Stimulated activated CD8-positive, alpha-beta memory T cell treated with anti-CD3 and anti-CD28 coated beads, Interleukin-4, amount 100 ng/mL, for 1 hour (primary cell): ENCODE results near the gene EXTL2.
"Not testable (repeated sequence)": the region's sequence is repeated elsewhere in the genome, so short reads cannot be mapped to it uniquely, and the experiment has no call there.

Experiments
- DNase-seq, 2 donors: peaks; one replicate each; pipeline ENCODE4 v3.0.0-alpha.2; 2020; ENCODE audit warnings: low read depth in 2 of 2, low spot score in 1 of 2

EXTL2 gene

DNA sequence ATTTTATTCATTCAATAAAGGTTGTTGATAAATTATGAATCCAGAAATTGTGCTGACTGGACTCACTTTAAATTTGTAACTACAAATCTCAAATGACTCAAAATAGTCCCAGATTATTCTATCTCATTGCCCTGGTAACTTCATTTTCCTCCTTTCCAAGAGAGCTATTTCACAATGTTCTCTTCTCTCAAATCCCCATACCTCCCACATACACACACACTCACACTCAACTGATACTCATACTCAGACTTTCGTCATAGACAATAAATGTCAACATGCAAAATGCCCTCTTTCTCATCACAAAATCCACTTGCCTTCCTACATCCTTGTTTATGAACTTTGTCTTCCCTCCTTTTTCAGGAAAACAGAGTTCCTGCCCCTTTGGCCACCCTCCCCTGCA, 33.3 kb downstream of the EXTL2 start:
- no peak for DNase-seq

DNA sequence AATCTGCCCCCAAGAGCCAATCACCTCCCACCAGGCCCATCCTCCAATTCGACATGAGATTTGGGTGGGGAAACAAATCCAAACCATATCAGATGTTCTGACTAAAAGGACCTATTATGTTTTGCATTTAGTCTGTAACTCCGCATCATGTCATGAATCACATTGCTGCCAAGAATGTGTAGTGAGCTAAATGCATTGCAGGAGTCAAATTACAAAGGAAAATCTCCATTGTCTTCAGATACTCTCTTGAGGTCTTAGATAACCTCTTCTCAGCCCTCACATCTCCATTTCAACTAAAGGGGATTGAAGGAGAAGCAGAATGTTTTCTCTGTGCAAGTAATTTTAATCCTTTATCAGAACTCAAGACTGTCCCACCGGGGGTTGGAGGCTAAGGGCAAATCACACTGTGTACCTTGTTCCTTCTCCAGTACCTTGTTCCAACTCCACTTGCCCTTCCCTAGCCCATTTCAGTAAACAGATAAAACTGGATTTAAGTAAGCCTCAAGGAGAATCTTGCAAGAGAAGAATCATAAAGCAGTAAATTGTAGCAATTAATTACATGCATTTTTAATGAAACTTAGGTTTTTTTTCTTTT, 34.1 kb downstream of the EXTL2 start:
- DNase-seq: no peak

DNA sequence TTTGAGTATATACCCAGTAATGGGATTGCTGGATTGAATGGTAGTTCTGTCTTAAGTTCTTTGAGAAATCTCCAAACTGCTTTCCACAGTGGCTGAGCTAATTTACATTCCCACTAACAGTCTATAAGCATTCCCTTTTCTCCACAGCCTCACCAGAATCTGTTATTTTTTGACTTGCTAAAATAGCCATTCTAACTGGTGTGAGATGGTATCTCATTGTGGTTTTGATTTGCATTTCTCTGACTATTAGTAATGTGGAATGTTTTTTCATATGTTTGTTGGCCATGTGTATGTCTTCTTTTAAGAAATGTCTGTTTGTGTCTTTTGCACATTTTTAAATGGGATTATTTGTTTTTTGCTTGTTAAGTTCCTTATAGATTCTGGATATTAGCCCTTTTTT, 39.5 kb downstream of the EXTL2 start:
- DNase-seq: not testable (repeated sequence)

DNA sequence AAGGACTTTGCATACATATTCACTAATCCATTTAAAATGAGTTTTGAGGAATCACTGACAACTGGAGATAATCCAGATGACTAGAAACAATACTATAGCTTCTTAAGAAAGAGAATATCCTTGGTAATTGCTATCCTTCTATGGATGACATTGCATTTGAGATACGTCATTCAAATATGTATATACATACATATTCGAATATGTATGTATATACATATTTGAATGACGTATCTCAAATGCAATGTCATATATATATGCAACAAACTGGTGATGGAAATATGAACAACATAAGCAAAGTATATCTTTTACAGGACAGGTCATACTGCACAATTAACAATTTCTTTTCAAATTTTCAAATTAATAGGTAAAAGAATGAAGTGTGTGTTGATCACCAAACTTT, 41.7 kb downstream of the EXTL2 start:
- DNase-seq: no peak

DNA sequence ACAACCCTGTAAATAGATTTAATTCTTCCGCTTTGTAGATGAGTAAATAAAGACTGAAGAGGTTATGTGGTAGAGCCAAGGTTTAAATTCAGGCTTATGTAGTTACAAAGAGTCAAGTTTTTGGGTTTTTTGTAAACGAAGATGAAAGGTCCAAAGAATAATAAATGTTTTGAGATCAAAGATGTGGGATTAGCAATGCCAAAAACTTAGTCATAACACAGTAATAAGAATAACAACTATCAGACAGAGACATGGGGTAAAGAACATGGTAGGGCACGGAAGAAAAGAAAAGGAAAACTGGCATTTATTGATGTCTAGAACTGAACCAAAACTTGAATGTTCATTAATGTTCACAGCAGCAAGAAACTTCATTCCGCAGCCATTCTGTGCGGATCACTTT, 42.9 kb downstream of the EXTL2 start:
- no peak for DNase-seq

DNA sequence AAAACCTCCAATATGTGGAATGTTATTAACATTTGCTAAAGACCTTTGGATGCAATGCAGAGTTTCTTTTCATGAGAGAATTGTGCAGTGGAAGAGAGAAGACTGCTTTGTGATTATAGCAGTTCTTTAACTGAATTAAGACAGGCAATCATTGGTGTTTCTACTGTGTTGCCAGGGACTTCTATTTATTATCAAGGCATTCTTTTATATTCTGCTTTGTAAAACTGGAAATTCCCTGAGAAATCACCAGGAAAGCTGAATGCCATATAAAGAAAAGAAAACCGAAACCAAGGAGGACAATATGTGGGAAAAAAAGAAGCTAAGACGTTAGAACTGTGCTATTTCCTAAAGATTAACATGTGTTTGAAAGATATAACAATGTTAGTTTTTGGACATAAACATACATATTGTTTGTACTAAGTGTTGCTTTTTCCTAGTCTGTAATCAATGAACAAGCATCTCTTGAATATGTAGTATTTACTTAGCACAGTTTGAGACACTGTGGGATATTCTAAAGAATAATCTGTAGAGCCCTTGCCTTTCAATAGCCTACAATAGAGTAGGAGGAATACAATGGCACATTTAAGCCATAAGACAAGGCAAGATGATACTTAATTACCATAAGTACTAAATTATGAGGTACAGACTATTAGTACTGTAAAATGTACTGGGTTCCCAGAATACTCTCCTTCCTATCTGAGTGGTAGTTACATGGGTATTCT, 47.1 kb downstream of the EXTL2 start:
- no peak for DNase-seq

DNA sequence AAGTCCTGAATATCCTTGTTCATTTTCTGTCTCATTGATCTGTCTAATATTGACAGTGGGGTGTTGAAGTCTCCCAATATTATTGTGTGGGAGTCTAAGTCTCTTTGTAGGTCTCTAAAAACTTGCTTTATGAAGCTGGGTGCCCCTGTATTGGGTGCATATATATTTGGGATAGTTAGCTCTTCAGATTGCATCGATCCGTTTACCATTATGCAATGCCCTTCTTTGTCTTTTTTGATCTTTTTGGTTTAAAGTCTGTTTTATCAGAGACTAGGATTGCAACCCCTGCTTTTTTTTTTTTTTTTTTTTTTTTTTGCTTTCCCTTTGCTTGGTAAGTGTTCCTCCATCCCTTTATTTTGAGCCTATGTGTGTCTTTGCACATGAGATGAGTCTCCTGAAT, 51.5 kb downstream of the EXTL2 start:
- DNase-seq: not testable (repeated sequence)

DNA sequence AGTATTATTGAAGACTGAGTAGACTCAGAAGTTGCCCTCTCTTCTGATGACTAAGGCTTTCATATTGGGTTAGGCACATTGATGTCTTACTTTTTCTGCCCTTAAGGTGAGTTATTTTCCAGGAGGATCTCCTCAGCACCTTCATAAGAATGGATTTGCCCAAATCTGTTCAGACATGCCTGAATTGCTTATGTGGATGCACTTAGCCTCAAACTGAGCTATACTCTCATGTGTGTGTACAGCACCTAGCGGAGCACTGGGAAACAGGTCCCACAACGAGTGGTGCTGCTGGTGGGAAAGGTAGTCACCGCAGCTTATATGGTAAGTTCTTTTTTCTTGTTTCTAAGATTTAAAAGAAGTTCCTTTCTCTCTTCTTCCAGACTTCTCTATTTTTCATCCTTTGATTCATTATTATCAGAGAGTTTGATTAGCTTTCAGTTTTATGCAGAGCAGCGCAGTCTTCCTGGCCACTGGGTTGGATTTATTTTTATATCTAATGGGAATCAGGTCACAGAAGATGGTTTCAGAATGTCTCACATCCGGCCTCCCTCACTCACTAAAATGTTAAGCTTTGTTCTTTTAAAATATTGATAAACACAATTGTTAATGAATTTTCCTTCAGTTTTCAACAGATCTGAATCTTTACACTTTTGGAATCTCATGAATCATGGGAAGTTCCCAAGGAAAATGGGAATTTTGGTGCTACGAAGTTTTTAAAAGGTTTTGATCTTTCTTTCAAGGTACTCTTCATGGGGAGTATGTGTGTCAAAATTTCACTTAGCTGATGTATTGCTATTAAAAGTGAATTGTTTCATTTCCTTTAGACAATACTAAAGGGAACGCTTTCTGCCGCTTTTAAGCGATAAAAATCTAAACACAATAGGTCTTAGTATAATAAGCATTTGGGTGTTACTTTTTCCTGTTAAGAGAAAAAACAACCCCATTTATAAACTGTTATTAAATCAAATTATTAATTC, 58.5 kb downstream of the EXTL2 start:
- no peak for DNase-seq

DNA sequence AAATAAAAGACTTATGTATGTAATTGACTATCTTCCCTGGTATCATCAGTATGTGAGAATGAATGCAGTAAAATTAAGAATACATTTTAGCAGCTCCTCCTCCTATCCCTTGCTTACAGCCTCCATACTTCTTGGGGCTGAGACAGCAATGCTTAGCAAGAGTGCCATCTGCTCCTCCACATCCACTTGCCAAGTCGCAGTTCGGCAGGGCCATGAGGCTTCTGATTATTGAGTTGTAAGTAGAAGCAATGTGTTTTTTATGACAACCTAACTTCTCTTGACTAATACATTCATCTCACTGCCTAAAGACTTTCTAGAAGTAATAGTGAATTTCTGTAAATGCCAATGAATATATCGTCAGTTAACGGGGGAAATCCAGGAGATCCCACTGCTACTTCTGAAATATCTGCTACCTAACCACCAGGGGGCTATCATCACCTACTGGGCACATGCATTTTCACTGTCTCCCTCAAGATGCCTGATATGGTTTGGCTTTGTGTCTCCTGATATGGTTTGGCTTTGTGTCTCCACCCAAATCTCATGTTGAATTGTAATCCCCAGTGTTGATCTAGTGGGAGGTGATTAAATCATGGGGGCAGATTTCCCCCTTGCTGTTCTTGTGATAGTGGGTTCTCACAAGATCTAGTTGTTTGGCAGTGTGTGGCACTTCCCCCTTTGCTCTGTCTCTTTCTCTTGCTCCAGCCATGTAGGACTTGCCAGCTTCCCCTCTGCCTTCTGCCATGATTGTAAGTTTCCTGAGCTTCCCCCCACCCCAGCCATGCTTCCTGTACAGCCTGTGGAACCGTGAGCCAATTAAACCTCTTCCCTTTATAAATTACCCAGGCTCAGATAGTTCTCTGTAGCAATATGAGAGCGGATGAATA, 59.6 kb downstream of the EXTL2 start:
- DNase-seq: no peak

DNA sequence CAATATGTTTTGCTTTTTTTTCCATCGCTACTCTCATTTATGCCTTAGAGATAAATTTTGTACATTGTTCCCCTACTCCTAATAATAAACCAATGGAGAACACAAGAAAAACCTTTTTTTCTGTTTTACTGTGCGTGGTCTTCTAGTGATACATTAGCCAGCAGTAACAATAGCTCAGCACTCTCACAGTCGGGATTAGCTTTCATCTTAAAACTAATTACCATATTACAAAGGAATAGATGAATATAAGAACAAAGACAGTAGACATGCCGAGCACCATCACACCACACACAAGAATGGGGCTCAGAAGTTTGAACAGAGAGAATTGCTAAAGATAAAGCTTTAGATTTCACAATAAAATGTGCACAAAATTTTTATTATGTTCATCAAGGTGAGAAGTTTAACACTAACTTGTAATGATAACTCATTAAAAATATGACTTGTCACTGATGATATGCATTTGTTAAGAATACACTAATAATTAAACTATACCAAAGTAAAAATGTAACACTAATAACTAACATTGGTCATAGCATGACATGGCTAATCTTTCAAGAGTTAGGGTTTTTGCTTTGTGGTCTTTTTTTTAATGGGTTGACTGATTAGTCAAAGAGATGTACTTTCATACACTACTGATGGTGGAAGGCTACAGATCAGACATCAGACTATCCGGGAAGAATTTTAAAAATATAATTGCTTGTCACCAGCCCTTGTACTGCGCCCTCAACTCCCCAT, 61.8 kb downstream of the EXTL2 start:
- DNase-seq: no peak

DNA sequence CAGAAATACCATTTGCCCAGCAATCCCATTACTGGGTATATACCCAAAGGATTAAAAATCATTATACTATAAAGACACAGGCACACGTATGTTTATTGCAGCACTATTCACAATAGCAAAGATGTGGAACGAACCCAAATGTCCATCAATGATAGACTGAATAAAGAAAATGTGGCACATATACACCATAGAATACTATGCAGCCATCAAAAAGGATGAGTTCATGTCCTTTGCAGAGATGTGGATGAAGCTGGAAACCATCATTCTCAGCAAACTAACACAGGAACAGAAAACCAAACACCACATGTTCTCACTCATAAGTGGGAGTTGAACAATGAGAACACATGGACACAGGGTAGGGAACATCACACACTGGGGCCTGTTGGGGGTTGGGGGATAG, 69.0 kb downstream of the EXTL2 start:
- not testable (repeated sequence) for DNase-seq
